Stimulated activated CD8-positive, alpha-beta memory T cell treated with anti-CD3 and anti-CD28 coated beads, Interleukin-12 subunit alpha, Interleukin-12 subunit beta, amount 100 ng/mL, for 4 hours (primary cell): ENCODE results near the gene MAP1LC3B.
"Not testable (repeated sequence)": the region's sequence is repeated elsewhere in the genome, so short reads cannot be mapped to it uniquely, and the experiment has no call there.

Experiments
- DNase-seq: peaks from one replicate; pipeline ENCODE4 v3.0.0-alpha.2; 2020; ENCODE audit warnings: low read depth

MAP1LC3B gene

GRCh38 chr16:87360862-87361610 lies 31.1 kb upstream of the MAP1LC3B start:
- DNase-seq = no peak

- DNase-seq = no peak
Observed at GRCh38 chr16:87361916-87362619, 30.1 kb upstream of the MAP1LC3B start.

GRCh38 chr16:87362828-87363559 lies 29.1 kb upstream of the MAP1LC3B start:
- not testable (repeated sequence) for DNase-seq

GRCh38 chr16:87363771-87364455 lies 28.2 kb upstream of the MAP1LC3B start:
- no peak for DNase-seq

GRCh38 chr16:87365021-87365713 lies 27.0 kb upstream of the MAP1LC3B start:
- DNase-seq = no peak

- DNase-seq = no peak
Observed at GRCh38 chr16:87366288-87366687, 25.8 kb upstream of the MAP1LC3B start.

GRCh38 chr16:87366930-87367329 lies 25.2 kb upstream of the MAP1LC3B start:
- DNase-seq = no peak

GRCh38 chr16:87367529-87367928 lies 24.6 kb upstream of the MAP1LC3B start:
- no peak for DNase-seq

GRCh38 chr16:87368029-87368770 lies 23.9 kb upstream of the MAP1LC3B start:
- no peak for DNase-seq

- DNase-seq = no peak
Observed at GRCh38 chr16:87369117-87369765, 22.9 kb upstream of the MAP1LC3B start.

GRCh38 chr16:87369796-87370719 lies 22.1 kb upstream of the MAP1LC3B start:
- no peak for DNase-seq

GRCh38 chr16:87371261-87371866 lies 20.8 kb upstream of the MAP1LC3B start:
- DNase-seq = no peak

- no peak for DNase-seq
Observed at GRCh38 chr16:87372305-87372704, 19.8 kb upstream of the MAP1LC3B start.

GRCh38 chr16:87374313-87374712 lies 17.8 kb upstream of the MAP1LC3B start:
- DNase-seq = no peak

- DNase-seq = no peak
Observed at GRCh38 chr16:87375426-87376135, 16.6 kb upstream of the MAP1LC3B start.

- DNase-seq = no peak
Observed at GRCh38 chr16:87376660-87377059, 15.5 kb upstream of the MAP1LC3B start.

- not testable (repeated sequence) for DNase-seq
Observed at GRCh38 chr16:87379312-87379752, 12.8 kb upstream of the MAP1LC3B start.

- DNase-seq = no peak
Observed at GRCh38 chr16:87380403-87380802, 11.7 kb upstream of the MAP1LC3B start.
